ENCODE results near the gene GRK5. TPM values are rescaled to one million over a fixed set of nuclear protein-coding genes. Genes with fewer than 3 reads are reported as not detected.
"Not testable (repeated sequence)": the region's sequence is repeated elsewhere in the genome, so short reads cannot be mapped to it uniquely, and the experiment has no call there.

Gene GRK5
- total RNA-seq, 1 donor, result 16.0 TPM

DNA sequence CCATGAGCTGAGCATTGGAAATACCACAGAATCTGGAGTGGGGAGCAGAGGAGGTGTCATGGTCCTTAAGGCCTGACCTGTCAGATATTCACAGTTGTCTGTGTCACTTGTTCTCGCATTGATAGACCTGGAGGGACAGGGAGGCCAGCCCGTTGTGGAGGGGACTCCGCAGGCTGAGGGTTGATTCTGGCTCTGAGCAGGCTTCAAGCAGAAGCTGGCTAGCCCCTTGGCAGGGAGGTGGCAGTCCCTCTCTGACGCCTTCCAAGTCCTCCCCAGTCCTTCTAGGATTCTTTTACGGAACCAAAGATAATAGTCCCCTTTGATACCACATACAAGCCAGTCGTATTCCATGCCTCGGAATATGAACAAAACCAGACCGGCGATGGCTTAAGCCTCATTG is 65.4 kb downstream of the GRK5 start:
- TF ChIP-seq, protein P1, sequence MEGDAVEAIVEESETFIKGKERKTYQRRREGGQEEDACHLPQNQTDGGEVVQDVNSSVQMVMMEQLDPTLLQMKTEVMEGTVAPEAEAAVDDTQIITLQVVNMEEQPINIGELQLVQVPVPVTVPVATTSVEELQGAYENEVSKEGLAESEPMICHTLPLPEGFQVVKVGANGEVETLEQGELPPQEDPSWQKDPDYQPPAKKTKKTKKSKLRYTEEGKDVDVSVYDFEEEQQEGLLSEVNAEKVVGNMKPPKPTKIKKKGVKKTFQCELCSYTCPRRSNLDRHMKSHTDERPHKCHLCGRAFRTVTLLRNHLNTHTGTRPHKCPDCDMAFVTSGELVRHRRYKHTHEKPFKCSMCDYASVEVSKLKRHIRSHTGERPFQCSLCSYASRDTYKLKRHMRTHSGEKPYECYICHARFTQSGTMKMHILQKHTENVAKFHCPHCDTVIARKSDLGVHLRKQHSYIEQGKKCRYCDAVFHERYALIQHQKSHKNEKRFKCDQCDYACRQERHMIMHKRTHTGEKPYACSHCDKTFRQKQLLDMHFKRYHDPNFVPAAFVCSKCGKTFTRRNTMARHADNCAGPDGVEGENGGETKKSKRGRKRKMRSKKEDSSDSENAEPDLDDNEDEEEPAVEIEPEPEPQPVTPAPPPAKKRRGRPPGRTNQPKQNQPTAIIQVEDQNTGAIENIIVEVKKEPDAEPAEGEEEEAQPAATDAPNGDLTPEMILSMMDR (IDR thresholded peaks at IDR 0.05; ENCODE audit: insufficient read depth, low read depth, low read length), result no peak
- no peak for DNase-seq (ENCODE audit: low read depth)
- no peak overlapping the region for H3K4me3 ChIP-seq (ENCODE audit: low read depth, low read length)

DNA sequence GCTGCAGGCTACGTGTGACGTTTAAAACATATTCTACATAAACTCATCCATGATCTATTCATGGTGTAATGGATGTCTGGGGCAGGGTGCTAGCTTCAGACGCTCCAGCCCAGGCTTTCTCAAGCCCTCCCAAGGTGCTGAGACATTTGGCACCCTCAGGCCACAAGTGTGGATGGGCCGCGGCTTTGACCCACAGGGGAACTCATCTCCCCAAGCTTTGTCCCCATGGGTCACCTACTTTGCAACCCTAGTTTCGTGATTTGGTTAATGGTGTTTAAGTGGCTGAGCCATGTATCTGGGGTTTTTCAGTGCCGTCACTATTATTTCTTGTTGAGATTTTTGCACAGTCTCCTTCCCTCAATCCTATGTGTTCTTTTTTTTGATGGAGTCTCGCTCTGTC is 66.0 kb downstream of the GRK5 start:
- TF ChIP-seq, protein P1 (IDR thresholded peaks at IDR 0.05; ENCODE audit: insufficient read depth, low read depth, low read length), result no peak

DNA sequence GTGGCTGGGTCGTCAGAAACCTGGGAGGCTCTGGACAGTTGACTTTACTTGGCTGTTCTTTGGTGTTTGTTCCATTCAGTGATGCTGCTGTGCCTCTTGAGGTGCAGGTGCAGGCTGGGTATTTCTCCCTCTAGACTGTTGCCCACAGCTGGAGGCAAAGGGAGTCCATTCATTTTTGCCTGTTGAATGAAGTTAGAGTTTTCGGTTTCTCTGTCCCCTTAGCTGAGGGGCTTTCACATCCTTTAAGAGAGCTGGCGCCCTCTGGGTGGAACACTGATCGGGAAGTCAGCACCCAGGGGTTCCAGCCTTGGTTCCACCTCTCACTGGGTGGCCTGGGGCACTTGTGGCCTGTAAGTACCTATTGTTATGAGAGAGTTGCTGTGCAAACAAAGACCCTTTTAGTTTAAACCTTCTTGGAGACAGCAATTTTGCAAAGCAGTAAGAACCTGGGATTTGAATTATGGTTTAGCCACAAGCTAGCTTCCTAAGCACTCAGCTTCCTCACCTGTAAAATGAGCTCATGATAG is 67.2 kb downstream of the GRK5 start:
- TF ChIP-seq, protein P1 (IDR thresholded peaks at IDR 0.05; ENCODE audit: insufficient read depth, low read depth, low read length), result no peak
- H3K4me3 ChIP-seq (ENCODE audit: low read depth, low read length), result no peak overlapping the region
- no peak for DNase-seq (ENCODE audit: low read depth)

More for the DNA sequence above, 66.0 kb downstream of the GRK5 start:
- no peak for DNase-seq (ENCODE audit: low read depth)
- H3K4me3 ChIP-seq (ENCODE audit: low read depth, low read length), result no peak overlapping the region

DNA sequence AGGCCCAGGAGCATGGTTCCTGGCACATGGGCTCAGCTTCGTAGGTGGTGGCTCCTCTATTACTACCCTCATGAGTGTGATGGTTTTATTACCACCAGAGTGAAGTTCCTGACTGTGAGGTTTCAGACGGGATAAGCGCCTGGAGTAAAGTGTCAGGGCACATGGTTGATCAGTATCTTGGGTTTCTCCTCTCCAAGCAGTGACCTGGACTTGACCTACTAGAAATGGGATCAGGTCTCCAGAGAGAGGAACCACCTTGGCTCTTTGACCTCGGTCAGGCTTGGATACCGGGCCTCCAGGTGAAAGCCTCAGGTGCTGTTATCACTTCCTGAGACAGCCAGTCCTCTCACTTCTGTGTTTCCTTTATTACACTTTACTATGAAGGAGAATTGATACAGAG is 67.7 kb downstream of the GRK5 start:
- H3K4me3 ChIP-seq (ENCODE audit: low read depth, low read length), result no peak overlapping the region
- TF ChIP-seq, protein P1 (IDR thresholded peaks at IDR 0.05; ENCODE audit: insufficient read depth, low read depth, low read length), result no peak
- no peak for DNase-seq (ENCODE audit: low read depth)

DNA sequence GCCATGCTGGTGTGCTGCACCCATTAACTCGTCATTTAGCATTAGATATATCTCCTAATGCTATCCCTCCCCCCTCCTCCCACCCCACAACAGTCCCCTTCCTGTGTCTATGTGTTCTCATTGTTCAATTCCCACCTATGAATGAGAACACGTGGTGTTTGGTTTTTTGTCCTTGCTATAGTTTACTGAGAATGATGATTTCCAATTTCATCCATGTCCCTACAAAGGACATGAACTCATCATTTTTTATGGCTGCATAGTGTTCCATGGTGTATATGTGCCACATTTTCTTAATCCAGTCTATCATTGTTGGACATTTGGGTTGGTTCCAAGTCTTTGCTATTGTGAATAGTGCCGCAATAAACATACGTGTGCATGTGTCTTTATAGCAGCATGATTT is 68.8 kb downstream of the GRK5 start:
- DNase-seq (ENCODE audit: low read depth); H3K4me3 ChIP-seq (ENCODE audit: low read depth, low read length): not testable (repeated sequence)

DNA sequence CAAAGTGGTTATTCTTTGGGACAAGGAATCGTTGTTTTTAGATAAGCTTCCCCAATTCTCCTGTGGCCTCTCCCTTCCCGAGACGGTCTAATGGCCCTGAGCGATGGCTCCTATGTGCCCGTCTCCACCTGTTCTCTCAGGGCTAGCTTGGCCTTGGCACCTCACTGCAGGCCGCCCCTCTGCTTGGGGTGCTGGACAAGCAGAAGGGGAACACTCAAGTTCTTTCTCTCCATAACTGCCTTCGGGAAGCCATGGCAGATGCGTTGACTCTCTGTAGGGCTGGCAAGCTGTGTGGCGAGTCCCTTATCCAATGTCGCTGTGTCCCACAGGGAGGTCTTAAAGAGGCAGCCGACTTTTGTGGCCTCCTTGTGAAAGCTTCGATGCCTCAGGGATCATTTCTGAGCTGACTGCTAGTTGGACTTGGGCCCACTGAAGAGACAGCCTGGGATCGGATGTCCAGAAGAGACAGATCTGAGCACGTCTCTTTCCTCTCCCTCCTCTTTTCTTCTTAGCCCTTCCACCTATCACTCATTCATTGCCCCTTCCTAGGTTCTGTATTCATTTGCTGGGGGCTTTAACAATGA is 70.8 kb downstream of the GRK5 start:
- DNase-seq (ENCODE audit: low read depth), result no peak
- TF ChIP-seq, protein P1 (IDR thresholded peaks at IDR 0.05; ENCODE audit: insufficient read depth, low read depth, low read length), result no peak
- H3K4me3 ChIP-seq (ENCODE audit: low read depth, low read length), result no peak overlapping the region

DNA sequence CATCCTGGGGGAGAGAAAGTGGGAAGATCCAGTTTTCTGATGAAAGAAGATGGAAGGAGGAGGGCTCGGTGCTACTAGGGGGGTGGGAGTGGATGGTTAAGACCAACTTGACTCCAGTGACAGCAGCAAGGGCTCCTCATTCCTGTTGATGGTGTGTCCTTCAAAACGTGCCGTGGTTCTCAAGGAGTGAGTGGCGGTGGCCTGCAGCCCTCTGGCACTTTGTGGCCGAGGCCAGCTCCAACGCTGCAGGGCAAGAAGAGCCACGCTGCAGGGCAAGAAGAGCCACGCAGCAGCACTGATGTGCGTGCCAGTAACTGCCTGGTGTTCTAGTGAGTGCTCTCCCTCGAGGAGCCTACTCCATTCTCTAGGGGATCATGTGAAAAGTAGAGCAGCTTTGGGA is 72.1 kb downstream of the GRK5 start:
- no peak for DNase-seq (ENCODE audit: low read depth)
- no peak overlapping the region for H3K4me3 ChIP-seq (ENCODE audit: low read depth, low read length)
- TF ChIP-seq, protein P1 (IDR thresholded peaks at IDR 0.05; ENCODE audit: insufficient read depth, low read depth, low read length), result no peak

Measured in fibroblast of villous mesenchyme (primary cell).